Astrocyte of the cerebellum (primary cell): ENCODE measurements around the gene CHD6.

Experiments
- DNase-seq: peaks from one replicate; pipeline ENCODE4 v3.0.0-alpha.2; 2011; ENCODE audit warnings: low read depth
- H3K4me3 ChIP-seq: 2 replicates; pipeline ENCODE4 v1.5.1; 2011; ENCODE audit warnings: mild to moderate bottlenecking, low read depth, low read length, moderate library complexity
- CTCF ChIP-seq: IDR thresholded peaks from 2 replicates; pipeline ENCODE4 v1.5.1; 2012; ENCODE audit warnings: low read length, low read depth, moderate library complexity, mild to moderate bottlenecking; ENCODE audit errors: missing control alignments
- in situ Hi-C: cut with HindIII; loops from 2 replicates; pipeline ENCODE4 v1.10.0; 2017; ENCODE audit warnings: low sequenced_read_pairs

The CHD6 gene

GRCh38 chr20:41408986-41409385 lies 209.2 kb downstream of the CHD6 start:
- no peak for TF ChIP-seq CTCF
- H3K4me3 ChIP-seq = no peak overlapping the region
- DNase-seq = no peak
- in situ Hi-C loops = no loop called here

DNA sequence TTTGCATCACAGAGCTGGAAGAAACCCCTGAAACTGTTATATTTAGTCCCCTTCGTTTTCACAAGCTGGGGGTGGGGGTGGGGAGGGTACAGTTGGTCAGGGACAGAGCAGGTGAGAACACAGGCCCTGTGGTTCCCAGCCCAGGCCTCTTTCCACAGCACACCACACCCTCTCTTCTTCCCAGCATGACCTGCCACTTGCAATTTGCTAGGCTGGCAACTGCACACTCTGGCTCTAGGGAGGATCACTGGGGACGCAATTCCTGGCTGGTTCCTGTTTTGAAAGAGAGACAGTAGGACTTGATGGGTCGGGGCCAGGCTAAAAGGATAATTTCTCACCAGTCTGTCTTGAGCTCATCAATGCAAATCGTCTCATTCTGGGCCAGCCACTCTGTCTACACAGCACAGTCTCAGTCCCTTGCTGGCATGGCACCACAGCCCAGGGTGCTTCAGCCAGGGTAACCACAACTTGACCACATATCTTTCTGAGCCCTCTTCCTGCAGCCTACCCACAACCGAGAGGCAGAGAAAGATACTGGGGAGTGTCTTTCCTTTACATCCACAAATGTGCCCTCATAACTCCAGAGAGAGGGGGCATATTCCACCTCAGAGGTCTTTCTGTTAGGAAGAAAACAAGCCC lies 209.9 kb downstream of the CHD6 start:
- DNase-seq = no peak
- TF ChIP-seq CTCF = no peak
- H3K4me3 ChIP-seq = no peak overlapping the region
- in situ Hi-C loops = no loop called here

DNA sequence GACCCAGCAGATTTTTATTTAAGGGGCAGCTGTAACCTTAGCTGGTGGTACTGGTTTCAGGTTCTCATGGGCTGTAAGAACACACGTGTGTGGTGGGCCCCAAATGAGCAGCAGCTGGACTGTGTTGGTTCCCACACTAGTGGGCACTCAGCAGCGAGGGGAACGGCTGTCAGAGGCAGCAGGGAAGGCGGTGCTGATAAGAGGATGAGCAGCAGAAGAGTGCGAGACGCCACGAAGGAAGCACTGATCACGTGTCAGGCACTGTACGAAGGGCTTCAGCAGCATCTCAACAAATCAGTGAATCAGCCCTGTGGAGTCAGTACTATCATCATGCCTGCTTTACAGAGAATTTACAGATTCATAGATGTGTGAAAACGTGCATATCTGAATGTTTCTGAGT lies 210.6 kb downstream of the CHD6 start:
- in situ Hi-C loops = no loop called here
- DNase-seq = no peak
- H3K4me3 ChIP-seq = no peak overlapping the region
- no peak for TF ChIP-seq CTCF

- in situ Hi-C loops = no loop called here
- TF ChIP-seq CTCF = no peak
- no peak overlapping the region for H3K4me3 ChIP-seq
- DNase-seq = no peak
Measured at GRCh38 chr20:41406896-41407444, 211.2 kb downstream of the CHD6 start.

DNA sequence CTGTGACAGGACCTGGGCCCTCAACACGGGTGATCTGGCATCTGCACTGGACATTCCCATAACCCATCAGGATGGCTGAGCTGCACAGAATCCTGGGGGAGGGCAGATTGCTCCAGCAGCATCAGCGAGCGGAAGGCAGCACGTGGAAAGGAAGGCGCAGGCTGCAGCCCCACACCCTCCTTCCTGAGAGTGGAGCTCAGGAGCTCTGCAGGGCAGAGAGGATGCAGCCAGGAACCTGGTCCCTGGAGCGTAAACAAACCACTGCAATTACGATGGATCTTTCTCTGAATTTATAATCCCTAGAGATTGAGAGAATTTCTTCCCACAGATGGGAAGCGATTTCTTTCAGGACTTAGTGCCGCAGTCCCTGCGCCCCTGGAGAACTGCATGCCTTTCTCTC lies 211.8 kb downstream of the CHD6 start:
- no peak for DNase-seq
- in situ Hi-C loops = no loop called here
- no peak for TF ChIP-seq CTCF
- no peak overlapping the region for H3K4me3 ChIP-seq

- in situ Hi-C loops = no loop called here
Measured at GRCh38 chr20:41405436-41405835, 212.7 kb downstream of the CHD6 start.

More at GRCh38 chr20:41405436-41405835, 212.7 kb downstream of the CHD6 start:
- TF ChIP-seq CTCF = no peak
- no peak for DNase-seq
- no peak overlapping the region for H3K4me3 ChIP-seq
